Ramos (cell line): ENCODE results near the gene PROSER1.
"Not testable (repeated sequence)": the region's sequence is repeated elsewhere in the genome, so short reads cannot be mapped to it uniquely, and the experiment has no call there.

ENCODE experiments used
- in situ Hi-C: fragments of 300-500 bp; cut with MboI; formaldehyde crosslinking; loops from one replicate; pipeline ENCODE4 v1.14.3; 2022; ENCODE audit warnings: low sequenced_read_pairs; ENCODE audit not compliant: unreplicated experiment

Gene PROSER1

GRCh38 chr13:39034085-39034484 lies 3.8 kb downstream of the PROSER1 start:
- in situ Hi-C loops: no loop called here

GRCh38 chr13:39032150-39032549 lies 5.7 kb downstream of the PROSER1 start:
- in situ Hi-C loops: no loop called here

- in situ Hi-C loops: no loop called here
Measured at GRCh38 chr13:39025433-39025839, 12.5 kb downstream of the PROSER1 start.

GRCh38 chr13:39023761-39024160 lies 14.1 kb downstream of the PROSER1 start:
- in situ Hi-C loops: no loop called here

GRCh38 chr13:39023316-39023715 lies 14.6 kb downstream of the PROSER1 start:
- in situ Hi-C loops: no loop called here

GRCh38 chr13:39020853-39021462 lies 16.9 kb downstream of the PROSER1 start:
- in situ Hi-C loops: no loop called here

- in situ Hi-C loops: no loop called here
Measured at GRCh38 chr13:39016787-39017186, 21.1 kb downstream of the PROSER1 start.

GRCh38 chr13:39016087-39016486 lies 21.8 kb downstream of the PROSER1 start:
- in situ Hi-C loops: no loop called here

GRCh38 chr13:39013462-39013861 lies 24.4 kb downstream of the PROSER1 start:
- in situ Hi-C loops: no loop called here

GRCh38 chr13:39012608-39013007 lies 25.3 kb downstream of the PROSER1 start:
- in situ Hi-C loops: no loop called here

- in situ Hi-C loops: not testable (repeated sequence)
Measured at GRCh38 chr13:39006371-39007111, 31.3 kb downstream of the PROSER1 start.

GRCh38 chr13:38998739-38999138 lies 39.1 kb downstream of the PROSER1 start:
- in situ Hi-C loops: no loop called here

GRCh38 chr13:38993381-38993780 lies 44.5 kb downstream of the PROSER1 start:
- in situ Hi-C loops: no loop called here

- in situ Hi-C loops: no loop called here
Measured at GRCh38 chr13:38990693-38991092, 47.2 kb downstream of the PROSER1 start, which contains the start of gene STOML3. STOML3 (minus strand) TSS chr13:38990831; CDS start chr13:38990721, 110 bp downstream.

- in situ Hi-C loops: no loop called here
Measured at GRCh38 chr13:38981096-38981495, 56.8 kb downstream of the PROSER1 start.

GRCh38 chr13:38980750-38981078 lies 57.2 kb downstream of the PROSER1 start:
- in situ Hi-C loops: no loop called here

- in situ Hi-C loops: no loop called here
Measured at GRCh38 chr13:38979891-38980749, 57.8 kb downstream of the PROSER1 start.

GRCh38 chr13:38970380-38971051 lies 67.4 kb downstream of the PROSER1 start:
- in situ Hi-C loops: no loop called here

- in situ Hi-C loops: no loop called here
Measured at GRCh38 chr13:38969187-38969586, 68.7 kb downstream of the PROSER1 start.

- in situ Hi-C loops: no loop called here
Measured at GRCh38 chr13:38967446-38967845, 70.4 kb downstream of the PROSER1 start.
